GM13976 (cell line): ENCODE results near the gene MEA1.

Source experiments
- DNase-seq: peaks from one replicate; pipeline ENCODE4 v3.0.0; 2012; ENCODE audit warnings: low spot score
- in situ Hi-C: fragments of 300-500 bp; cut with MboI; formaldehyde crosslinking; loops from one replicate; pipeline ENCODE4 v1.12.0; 2022; ENCODE audit warnings: low sequenced_read_pairs, mixed read lengths, inconsistent platforms; ENCODE audit not compliant: unreplicated experiment
- TF ChIP-seq, protein P1 (sequence below): IDR thresholded peaks from 2 replicates; pipeline ENCODE4 v1.5.1; 2012; ENCODE audit warnings: borderline replicate concordance, mild to moderate bottlenecking; ENCODE audit not compliant: insufficient read depth; ENCODE audit errors: extremely low read depth, missing control alignments, control extremely low read depth

The MEA1 gene

DNA sequence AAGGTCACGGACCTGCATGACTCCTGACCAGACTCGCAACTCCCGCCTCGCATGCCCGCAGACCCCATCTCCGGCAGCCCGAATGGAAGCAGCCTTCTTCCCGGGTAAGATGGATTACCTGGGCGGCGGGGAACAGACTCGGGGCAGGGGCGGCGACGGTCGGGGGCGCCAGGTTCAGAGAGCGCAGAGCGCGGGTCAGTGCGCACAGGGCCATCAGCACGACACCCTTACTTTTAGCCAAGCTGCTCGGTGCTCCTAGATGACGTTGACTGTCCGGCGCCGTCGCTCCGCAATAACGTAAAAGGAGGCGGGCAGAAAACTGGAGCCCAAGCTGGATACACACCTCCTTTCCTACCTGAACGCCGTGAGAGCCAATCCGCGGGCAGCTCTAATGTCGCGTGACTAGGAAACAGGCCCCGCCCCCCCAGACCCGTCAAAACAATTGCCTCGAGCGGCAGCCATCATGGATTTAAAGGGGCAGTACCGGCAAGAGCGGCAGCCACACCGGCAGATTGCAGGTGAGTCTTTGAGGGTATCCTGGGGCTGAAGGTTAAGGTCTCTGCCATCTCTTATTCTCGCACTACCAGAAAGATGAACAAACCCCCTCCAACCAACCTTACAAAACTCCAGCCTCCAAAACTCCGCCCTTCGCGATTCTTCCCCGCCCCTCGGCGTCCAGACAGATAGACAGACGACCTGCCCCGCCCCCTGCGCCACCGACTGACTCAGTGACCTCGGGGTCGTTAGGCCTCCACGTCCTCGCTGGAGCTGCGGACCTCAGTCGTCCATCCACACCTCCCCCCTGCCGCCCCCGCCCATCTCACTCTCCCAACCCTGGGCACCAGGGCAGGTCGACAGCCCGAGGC lies 45.7 kb upstream of the MEA1 start, which contains the start of the genes KLC4 and MRPL2:
KLC4 (plus strand) TSS at position 464 of the 866 bp plus-strand sequence. CDS start 1,705 bp downstream, outside the sequence.
MRPL2 (minus strand) TSS at position 267 of the 866 bp plus-strand sequence; CDS start at position 214, 53 bp downstream.
- TF ChIP-seq, protein P1, sequence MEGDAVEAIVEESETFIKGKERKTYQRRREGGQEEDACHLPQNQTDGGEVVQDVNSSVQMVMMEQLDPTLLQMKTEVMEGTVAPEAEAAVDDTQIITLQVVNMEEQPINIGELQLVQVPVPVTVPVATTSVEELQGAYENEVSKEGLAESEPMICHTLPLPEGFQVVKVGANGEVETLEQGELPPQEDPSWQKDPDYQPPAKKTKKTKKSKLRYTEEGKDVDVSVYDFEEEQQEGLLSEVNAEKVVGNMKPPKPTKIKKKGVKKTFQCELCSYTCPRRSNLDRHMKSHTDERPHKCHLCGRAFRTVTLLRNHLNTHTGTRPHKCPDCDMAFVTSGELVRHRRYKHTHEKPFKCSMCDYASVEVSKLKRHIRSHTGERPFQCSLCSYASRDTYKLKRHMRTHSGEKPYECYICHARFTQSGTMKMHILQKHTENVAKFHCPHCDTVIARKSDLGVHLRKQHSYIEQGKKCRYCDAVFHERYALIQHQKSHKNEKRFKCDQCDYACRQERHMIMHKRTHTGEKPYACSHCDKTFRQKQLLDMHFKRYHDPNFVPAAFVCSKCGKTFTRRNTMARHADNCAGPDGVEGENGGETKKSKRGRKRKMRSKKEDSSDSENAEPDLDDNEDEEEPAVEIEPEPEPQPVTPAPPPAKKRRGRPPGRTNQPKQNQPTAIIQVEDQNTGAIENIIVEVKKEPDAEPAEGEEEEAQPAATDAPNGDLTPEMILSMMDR: no peak
- peak; percentile 100 for DNase-seq
- in situ Hi-C loops: no loop called here

DNA sequence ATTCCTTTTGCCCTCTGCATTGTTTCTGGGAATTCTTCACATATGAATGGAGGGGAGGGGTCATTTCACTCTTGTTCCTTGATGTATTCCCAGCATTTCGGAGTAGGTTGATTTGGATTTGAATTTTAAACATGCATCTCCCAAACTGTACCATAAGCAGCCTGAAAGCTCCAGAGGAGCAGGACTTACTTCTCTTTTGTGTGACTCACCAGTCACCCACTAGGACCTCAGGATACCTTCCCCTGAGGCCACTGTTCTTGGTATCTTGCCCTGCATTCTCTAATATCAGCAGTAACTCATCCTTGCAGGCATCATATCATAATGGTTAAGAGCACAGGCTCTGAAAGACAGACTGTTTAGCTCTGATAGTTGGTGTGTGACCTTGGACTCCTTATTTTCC lies 44.8 kb upstream of the MEA1 start:
- TF ChIP-seq, protein P1: no peak
- DNase-seq: no peak
- in situ Hi-C loops: no loop called here

DNA sequence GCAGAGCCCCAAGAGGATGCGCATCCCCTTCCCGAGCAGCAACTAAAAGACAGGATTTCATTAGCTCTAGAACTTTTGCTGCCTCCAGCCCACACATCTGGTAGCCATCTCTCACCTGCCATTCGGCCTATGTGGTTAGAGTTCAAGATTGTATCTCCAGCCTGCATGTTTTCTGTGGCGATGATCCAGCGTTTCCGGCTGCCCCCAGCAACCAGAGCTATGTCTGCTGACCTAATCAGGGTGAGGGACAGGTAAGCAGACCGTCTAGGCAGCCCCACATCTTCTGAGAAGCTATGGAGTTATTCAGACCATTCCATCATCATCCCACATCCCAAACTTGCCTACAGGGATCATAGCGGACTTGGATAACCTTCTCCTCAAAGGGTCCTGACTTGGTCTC lies 42.2 kb upstream of the MEA1 start:
- TF ChIP-seq, protein P1: no peak
- no peak for DNase-seq
- in situ Hi-C loops: no loop called here

DNA sequence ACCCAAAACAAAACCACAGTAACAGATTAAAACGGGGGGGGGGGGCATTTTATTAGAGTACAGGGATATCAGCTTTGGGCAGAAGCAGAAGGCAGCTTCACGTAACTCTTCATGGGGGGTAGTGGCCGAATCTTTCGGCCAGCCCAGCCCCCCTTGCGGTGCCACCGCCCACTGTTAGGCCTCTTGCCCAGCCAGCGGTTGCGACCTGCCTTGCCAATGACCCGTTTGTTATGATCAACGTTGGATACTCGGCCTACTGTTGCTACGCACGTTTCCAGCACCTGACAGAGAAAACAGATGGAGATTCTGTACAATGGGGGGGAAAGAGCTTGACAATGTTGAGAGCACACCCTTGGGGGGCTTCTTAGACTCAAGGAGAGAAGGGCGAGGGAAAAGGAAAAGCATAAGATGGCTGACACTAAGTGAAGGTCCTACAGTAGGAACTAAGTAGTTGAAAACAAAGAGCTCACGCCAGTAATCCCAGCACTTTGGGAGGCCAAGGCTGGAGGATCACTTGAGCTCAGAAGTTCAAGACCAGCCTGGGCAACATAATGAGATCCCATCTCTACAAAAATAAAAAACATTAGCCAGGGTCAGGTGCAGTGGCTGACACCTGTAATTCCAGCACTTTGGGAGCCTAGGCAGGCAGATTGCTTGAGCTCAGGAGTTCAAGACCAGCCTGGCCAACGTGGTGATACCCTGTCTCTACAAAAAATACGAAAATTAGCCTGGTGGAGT lies 40.6 kb upstream of the MEA1 start:
- in situ Hi-C loops: no loop called here
- TF ChIP-seq, protein P1: no peak
- no peak for DNase-seq

GRCh38 chr6:43053545-43054205 lies 39.9 kb upstream of the MEA1 start, which contains the start of gene CUL7:
TSS of gene CUL7 (minus strand) at chr6:43053851. CDS start at chr6:43052788, 1,063 bp downstream.
- TF ChIP-seq, protein P1: no peak
- DNase-seq: peak; percentile 98
- in situ Hi-C loops: no loop called here
